ENCODE measurements around the gene SLC25A13.
"Not testable (repeated sequence)": the region's sequence is repeated elsewhere in the genome, so short reads cannot be mapped to it uniquely, and the experiment has no call there.

The SLC25A13 gene

DNA sequence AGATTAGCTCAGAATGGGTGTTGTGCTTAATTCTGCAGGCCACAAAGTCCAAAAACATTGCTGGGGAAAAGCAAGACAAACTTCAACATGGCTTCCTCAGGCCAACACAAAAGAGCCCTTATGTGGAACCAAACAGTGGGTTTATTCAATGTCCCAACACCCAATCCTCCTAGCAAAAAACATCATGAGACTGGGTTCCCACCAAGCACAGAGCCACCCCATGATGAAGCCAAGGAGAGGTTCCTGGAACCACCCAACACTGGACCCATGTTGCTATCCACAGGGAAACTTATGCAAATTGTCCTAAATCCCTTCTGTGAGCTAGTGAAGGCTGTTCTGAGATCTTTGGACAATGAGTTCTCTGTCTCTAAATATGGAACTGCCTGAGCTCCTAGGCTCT lies 24.0 kb downstream of the SLC25A13 start:
- FAIRE-seq: no peak

DNA sequence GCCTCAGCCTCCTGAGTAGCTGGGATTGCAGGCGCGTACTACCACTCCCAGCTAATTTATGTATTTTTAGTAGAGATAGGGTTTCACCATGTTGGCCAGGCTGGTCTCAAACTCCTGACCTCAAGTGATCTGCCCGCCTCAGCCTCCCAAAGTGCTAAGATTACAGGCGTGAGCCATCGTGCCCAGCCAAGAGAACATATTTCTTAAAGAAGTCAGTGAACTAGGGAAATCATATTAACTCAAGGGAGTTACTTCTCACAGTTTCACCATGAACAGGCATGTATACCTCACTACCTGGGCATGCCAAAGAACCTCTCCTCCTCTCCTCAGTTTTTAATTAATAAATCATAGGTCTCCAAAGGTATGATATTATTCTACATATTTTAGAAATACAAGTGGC lies 24.5 kb downstream of the SLC25A13 start:
- not testable (repeated sequence) for FAIRE-seq

DNA sequence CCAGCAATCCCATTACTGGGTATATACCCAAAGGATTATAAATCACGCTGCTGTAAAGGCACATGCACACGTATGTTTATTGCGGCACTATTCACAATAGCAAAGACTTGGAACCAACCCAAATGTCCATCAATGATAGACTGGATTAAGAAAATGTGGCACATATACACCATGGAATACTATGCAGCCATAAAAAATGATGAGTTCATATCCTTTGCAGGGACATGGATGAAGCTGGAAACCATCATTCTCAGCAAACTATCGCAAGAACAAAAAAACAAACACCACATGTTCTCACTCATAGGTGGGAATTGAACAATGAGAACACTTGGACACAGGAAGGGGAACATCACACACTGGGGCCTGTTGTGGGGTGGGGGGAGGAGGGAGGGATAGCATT lies 28.0 kb downstream of the SLC25A13 start:
- not testable (repeated sequence) for FAIRE-seq

DNA sequence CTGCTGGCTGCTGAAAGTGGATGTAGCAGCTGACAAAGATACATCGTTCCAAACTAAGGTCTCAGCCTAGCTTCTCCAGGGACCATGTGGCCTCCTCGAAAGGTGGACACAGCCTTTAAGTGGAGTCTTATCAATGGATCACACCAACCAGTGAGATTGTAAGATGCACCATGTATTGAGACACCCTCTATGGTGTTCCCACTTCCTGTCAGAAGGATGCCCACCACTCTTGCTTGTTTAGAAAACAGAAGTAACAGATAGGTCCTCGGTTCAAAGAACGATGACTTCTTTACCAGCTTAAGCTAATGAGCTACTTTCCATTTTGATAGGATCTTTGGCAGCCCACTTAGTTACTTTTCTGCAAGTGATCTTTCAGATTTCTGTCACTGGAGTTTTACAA lies 34.3 kb downstream of the SLC25A13 start:
- no peak for FAIRE-seq

DNA sequence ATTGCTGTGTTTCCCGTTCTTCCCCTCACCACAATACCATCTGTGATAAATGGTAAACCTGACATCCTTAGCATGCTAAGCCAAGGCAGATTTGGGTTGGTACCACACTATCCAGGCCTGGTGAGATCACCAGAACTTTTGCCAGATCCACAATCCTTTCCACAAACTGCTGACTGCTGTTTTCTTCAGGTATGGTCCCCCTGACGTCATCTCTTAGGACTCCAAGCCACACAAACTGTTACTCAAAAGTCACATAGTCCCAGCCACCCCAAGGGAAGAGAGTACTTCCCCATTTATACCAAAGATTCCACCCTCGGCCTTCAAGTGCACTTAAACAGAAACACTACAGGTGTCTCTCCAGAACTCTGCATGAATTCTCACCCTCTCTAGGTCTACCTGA lies 34.8 kb downstream of the SLC25A13 start:
- FAIRE-seq: no peak

DNA sequence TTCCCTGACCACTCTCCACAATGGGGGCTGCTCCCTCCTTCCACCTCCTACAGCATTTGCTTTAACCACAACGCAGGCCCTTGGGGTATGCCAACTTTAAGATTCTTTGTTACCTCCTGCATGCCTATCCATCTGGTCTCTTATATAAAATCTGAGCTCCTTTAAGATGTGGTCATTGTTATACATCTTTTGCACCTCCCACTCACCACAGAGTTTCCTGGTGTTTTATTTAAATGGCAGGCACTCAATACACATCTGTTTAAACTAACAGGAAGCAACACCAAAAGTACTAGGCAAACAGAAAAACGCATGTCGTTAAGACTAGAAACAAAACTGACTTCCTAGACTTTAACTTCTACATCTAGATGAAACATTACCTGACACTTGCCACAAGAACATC lies 36.3 kb downstream of the SLC25A13 start:
- FAIRE-seq: no peak

DNA sequence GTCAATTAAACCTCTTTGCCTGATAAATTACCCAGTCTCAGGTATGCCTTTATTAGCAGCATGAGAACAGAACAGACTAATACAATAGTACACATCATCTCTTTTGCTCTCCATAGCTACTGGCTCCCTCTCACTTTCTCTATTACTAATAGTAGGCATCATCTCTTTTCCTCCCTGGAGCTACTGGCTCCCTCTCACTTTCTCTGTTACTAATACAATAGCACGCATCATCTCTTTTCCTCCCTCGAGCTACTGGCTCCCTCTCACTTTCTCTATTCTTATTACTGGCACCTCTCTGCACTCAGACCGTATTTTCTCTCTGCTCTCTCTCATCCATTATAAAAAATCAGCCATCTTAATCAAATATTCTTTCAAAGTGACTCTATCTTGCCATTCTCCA lies 37.1 kb downstream of the SLC25A13 start:
- FAIRE-seq: no peak

DNA sequence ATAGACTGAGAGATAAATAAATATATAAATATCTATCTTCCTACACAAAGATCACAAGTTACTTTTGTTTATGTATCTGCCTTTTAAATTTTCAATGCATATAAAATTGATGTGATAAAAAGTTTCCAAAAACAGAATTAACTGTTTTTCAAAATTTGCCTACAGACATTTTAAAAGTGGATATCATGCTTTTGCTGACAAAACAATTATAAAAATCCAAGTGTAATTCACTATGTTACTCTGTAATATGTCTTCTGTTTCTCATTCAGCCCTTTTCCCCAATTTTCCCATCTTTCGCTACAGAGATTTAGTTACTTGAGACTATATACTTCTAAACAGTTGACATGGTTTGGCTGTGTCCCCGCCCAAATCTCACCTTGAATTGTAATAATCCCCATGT lies 37.7 kb downstream of the SLC25A13 start:
- no peak for FAIRE-seq

DNA sequence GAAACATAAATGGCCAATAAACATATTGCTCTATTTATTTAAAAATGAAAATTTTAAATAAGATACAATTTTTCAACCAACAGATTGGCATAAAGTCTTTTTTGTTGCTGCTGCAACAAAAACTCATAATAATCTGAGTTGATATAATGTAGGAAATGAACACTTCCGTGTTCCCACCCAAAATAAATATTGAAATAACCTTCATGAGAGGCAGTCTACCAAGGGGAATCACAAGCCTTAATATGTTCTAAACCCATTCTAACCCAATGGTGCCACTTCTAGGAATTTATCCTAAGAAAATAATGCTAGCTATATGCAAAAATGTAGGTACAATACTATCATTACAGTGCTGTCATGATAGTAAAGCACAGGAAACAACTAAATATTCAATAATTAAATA lies 39.1 kb downstream of the SLC25A13 start:
- FAIRE-seq: no peak

DNA sequence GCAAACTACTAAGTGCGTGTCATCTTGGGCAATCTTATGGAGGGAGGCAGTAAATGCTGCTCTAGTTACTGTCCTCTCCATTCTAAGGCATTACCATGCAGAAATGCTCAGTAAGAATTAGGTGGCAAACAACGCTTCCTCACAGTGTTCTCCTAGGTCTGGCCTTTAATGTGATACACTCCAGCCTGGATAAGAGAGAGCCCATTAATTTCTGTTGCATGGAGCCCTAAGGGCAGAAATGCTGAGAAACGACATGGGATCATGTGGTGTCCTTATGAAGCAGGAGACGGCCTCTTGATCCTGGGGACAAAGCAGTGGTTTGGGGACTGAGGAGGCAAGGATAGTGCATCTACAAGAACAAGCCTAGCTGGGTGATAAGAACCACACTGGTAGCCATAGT lies 44.0 kb downstream of the SLC25A13 start:
- FAIRE-seq: no peak

DNA sequence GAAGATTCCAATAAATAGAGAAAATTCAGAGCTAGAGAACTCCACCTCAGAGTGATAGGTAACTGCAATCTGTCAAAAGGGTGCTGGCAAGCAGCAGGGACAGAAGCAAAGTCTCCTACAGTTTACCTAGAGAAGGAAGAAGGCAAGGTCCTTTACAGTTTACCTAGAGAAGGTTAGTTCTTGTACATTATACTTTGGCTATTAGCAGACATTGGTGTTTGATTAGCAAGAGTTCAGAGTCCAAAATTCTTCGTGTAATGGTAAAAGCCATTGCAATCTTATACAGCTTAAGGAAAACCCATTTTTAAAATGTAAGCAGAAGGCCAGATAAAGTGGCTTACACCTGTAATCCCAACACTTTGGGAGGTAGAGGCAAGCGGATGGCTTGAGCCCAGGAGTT lies 45.9 kb downstream of the SLC25A13 start:
- FAIRE-seq: no peak

DNA sequence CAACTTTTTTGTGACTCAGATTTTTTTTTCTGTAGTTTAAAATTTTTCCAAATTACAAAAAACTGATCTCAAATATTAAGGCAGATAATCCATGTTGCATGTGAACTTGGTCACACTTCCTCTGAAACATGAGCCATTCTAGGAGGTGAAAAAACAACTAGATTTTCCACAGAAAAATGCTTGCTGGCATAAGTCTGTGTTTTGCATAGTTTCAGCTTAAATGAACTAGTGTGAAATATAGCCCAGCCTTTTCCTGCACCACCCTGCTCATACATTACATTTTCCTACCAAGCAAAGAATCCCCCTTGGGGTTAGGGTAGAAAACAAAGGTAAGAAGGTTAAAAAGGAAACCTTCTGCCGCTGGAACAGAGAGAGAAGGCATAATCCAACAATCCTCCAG lies 48.2 kb downstream of the SLC25A13 start:
- FAIRE-seq: no peak

DNA sequence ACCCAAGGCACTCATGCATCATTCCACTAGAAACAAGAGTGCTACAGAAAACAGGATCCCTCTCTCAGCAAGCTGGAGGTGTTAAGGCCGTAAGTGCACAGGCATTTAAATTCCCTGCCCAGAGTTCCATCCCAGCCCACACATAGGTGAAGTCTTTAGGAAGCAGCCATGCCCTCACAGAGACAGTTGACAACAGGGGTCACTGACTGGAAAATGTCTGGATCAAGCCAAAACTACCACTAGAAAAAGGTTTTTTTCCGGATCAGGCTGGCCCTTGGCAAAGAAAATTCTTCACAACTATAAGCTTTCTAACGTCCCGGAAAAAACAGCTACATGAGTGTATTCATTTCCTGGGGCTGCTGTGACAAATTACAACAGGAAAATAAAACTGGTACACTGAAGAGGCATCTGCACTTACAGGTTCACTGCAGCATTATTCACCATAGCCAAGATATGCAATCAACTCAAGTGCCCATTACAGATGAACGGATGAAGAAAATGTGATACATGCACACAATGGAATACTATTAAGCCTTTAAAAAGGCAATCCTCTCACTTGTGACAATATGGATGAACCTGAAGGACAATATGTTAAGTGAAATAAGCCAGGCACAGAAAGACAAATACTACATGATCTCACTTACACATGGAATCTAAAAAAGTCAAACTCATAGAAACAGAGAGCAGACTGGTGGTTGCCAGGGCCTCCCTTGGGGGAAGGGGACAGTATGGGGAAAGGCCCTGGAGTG lies 52.5 kb downstream of the SLC25A13 start:
- FAIRE-seq: no peak

DNA sequence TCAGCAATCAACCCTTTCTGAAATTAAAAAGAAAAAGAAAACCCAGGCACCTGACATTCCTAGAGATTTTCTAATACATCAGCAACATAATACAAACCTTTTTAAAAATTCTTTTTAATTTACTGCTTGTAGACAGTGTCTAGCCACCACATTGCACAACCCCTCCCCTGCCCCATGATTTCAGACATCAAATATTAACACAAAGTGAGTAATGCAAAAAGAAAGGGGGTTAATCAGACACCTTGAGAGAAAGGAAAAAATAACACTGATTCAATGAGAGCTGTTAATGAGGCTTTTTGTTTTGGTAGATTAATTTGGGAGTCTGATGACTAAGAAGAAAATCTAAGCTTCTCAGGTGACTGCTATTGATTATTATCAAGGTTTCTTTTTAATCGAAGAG lies 55.3 kb downstream of the SLC25A13 start:
- FAIRE-seq: no peak

DNA sequence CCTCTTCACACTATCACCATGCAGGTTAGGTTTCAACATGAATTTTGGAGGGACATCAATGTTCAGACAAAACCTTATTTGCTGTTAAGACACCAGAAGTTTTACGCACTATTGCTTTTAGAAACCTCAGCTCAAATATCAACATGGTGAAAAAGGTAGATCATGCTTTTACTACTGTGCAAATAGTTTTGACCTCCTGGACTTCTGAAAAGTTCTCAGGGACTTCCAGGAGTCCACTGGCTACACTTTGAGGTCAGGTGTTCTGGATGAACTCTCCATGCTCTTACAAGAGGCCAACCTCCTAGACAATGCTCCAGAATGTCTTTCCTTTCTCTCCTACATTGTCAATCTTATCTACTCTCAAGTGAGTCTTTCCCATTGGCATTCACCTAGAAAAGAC lies 55.9 kb downstream of the SLC25A13 start:
- no peak for FAIRE-seq

DNA sequence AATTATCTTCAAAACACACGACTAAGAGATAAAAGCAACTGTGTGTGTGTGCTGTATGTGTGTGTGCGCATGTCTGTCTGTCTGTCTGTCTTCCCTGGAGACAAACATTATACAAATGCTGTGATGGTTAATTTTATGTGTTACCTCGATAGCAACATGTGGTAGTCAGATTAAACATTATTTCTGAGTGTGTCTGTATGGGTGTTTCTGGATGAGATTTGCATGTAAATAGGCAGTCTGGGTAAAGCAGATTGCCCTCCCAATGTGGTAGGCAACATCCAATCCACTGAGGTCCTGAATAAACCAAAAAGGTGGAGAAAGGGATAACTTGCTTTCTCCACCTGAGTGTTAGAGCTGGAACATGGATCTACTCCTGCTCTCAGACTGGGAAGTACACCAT lies 67.9 kb downstream of the SLC25A13 start:
- FAIRE-seq: no peak

DNA sequence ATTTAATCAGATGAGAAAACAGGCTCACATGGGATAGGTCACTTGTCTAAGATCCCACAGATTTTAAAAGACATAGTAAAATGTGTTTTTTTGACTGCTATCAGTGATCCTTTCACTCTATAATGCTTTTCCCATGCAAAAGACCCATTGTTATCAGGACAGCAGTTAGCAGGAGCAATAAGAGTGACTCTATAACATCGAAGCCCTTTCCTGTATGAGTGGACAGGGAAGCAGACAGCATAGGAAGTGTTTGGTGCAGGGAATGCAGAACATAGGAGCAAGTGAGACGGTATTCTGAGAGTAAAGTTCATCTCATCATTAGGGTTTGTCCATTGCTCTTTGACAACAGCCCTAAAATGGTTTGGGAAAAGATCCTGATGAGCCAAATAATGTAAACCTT lies 68.5 kb downstream of the SLC25A13 start:
- no peak for FAIRE-seq

DNA sequence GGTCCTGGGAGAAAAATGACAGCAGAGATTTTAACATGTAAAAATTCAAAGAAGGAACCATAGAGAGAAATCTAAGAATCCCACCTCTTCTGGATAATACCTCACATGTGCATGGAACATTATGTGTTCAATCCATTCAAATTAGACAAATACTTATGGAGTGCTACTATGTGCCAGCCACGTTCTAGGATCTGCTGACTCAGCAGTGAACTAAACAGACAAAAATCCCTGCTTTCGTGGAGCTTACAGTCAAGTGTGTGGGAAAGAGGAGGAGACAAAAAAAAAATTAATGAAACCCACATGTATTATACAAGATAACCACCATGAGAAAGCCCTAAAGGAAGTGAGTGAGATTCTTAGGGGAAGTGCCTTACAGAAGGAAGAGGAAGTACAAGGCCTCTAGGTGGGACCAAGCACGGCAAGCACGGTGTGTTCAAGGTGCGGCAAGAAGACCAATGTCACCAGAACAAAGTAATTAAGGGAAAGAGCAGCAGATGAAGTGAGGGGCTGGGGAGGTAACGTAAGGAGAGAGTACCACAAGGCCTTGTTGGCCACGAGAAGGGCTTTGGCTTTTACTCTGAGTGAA lies 71.0 kb downstream of the SLC25A13 start:
- FAIRE-seq: no peak

DNA sequence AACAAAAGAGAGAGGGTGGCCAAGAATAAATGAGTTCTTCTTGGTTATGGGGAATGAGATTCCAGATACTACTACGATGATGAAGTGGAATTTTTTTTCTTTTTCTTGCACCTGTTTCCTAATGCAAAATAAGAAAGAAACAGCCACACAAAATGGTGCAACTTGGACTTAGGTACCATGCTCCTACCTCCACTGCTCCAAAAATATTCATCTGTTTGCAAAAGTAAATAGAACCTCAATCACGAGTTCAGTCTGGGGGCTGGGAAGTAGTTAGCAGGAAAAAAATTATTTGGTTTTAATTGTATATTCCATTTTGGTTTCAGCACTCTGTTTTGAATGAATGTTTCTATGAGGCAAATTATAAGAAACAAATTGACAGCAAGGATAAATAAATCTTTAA lies 73.5 kb downstream of the SLC25A13 start:
- FAIRE-seq: no peak

DNA sequence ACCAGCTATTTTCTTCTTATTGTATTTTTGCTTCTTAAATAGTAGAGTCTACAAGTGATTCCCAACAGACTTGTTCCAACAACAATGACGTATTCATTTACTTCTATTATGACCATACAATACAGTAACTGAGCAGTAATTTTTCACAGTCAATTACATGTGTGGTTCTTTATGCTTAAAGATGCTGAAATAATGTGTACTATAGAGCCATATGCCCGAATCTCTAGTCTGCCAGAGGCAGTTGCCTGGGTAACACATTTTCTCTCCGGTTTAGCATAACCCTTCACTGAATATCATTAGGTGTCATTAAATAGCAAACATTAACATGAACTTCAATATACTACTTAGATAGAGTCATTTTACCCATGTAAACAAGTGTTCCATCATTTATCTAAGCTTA lies 75.0 kb downstream of the SLC25A13 start:
- FAIRE-seq: no peak

DNA sequence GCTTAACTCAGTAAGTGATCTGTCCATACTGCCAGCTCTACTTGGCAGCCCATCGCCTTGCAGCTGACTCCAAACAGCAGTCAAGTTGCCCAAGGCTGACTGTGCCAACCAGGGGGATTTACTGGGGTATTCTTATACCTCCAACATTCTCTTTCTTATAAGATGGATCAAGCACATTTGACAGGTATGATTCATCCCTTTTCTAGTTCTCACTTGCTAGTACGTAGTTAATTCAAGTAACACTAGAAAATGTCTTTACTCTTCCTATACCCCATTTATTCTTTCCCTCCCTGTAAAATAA lies 77.0 kb downstream of the SLC25A13 start:
- no peak for FAIRE-seq

DNA sequence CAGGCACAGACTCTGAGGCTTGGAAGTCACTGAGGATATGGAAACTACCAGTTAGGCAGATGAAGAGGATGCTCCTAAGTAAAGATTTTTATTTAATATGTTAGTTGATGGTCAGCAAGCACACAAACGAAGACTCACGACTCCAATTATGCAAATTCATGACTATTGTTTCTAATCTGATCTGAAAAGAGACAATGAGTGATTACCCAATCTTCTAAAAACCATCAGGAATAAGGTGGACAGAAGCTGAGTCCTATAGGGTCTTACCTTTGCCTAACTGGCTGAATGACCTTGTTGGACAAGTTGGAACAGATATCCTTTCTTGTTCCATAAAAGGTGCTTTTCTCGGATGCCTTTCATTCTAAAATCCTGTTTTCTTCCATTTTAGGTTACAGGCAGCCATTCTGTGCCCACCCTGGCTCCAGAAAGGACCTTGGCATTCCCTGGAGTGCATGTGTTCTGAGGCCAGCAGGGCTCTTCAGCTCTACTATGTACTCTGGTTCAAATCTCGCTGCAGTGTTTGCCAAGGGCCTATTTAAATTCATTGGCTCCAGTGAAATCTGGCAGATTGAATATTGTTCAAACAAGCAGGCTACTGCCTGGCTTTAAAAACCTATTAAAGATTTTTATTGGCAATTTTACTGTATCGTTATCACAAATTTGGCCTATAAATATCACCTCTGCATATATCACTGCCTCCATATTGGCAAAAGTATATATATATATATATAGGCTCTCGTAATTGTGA lies 77.5 kb downstream of the SLC25A13 start:
- no peak for FAIRE-seq

DNA sequence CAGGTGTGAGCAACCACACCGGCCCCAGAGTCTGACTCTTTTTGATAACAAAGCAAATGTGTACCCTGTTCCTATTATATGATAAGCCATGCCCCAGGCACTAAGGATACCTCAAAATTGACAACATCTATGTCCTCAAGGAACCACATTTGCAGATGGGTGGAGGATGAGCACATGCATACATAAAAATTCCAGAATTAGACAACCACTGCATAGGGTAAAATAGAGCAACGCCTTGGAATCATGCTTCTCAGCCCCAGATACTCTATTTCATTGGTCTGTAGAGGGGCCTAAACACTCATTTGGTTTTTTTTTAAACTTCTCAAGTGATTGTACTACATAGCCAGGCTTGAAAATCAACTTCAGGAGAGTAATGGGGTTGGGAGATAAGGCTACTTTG lies 78.7 kb downstream of the SLC25A13 start:
- FAIRE-seq: no peak

DNA sequence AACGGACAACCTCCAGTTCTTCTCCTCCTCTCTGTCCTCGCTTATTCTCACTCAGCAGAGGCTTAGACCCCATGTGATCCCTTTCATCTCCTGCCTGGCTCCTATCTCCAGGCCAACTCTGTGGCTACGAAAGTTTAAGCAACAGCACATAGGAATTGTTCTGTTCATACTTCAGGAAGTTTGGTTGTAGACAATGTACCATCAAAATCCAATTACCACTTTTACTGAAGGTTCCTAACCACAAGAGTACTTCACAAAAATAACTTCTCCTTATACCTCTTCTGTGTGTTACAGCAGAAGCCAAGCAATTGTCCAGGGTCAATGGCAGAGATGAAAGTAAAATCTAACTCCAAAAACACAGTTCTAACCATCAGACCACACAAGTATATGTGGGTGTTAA lies 80.0 kb downstream of the SLC25A13 start:
- FAIRE-seq: no peak

Data from A204.1 (cell line).